PFSK-1 (cell line): Measurements from ENCODE around the gene TOMM6.

Experiments used
- POLR2AphosphoS5 ChIP-seq: IDR thresholded peaks from 2 replicates; pipeline ENCODE4 v1.6.1; 2012; ENCODE audit warnings: low read depth, mild to moderate bottlenecking, control low read depth, low read length, moderate library complexity
- SIN3A ChIP-seq: IDR thresholded peaks from 2 replicates; pipeline ENCODE4 v1.6.1; 2012; ENCODE audit warnings: mild to moderate bottlenecking, low read length, moderate library complexity, borderline replicate concordance; ENCODE audit not compliant: insufficient read depth
- TAF1 ChIP-seq: IDR thresholded peaks from 2 replicates; pipeline ENCODE4 v1.6.1; 2012; ENCODE audit warnings: low read length, control low read depth, borderline replicate concordance; ENCODE audit not compliant: insufficient read depth

GRCh38 chr6:41748102-41748477, 39.4 kb upstream of the TOMM6 start:
- TF ChIP-seq POLR2AphosphoS5: no peak
- TF ChIP-seq TAF1: no peak
- TF ChIP-seq SIN3A: no peak
